G401.6 (cell line): Measurements from ENCODE around the gene FBXO8.

Experiments
- FAIRE-seq: peaks from 2 replicates; lab custom pipeline; 2012; peaks lifted over from hg19 to GRCh38; lab: Jason Lieb, UNC

FBXO8 gene

GRCh38 chr4:174244441-174244840, 39.0 kb downstream of the FBXO8 start:
- FAIRE-seq = peak; percentile 25

DNA sequence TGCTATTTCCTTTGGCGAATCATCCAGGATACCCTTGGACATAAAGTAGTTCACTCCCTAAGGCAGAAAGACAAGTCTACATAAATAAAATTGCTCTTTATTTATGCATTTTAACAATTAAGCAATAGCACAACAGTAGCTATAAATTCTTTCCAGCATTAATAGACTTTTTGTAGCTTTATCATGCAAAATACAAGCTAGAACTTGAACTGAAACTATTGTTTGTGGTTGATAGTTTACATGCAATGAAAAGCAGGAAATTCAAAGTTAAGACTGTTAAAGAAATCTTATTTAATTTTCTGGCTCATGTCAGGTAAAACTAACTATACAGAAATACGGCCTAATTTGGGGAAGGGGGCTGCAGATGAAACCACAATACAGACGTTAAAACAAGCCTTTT, 42.3 kb downstream of the FBXO8 start:
- FAIRE-seq = no peak

DNA sequence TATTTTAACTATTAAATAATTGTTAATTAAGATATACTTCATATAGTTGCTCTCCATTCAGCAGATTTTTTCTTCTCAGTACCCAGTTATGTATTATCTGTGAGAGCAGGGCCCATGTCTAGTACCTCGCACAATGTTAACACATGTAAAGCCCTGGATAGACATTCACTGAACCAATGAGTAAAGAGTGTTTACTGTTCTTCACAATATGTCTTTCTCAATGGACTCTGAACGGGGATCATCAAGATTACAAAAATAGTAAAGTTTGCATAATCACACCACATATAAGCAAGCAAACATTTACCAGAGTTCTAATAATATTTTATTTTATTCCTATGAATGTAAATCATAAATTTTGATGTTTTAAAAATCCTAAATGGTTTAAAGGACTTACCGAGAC, 47.1 kb downstream of the FBXO8 start:
- peak; percentile 88 for FAIRE-seq

- no peak for FAIRE-seq
These were observed 52.8 kb downstream of the FBXO8 start for GRCh38 chr4:174230680-174231079.

DNA sequence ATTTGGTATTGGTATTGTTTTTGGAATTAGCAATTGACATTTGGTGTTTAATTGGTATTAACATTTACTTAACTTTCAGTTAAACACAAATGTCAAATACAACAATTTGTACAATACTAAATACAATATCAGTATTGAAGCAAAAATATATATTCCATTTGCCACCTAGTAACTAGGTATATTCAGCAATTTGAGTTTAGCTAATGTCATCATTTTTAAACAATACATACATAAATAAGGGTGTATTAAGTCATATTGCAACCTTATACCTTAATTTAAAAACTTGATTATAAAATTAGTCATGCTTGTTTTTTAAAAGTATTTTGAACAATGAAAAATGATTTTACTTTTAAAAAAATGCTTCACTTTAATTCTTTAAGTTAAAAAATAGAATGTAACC, 53.3 kb downstream of the FBXO8 start:
- FAIRE-seq = peak; percentile 91

DNA sequence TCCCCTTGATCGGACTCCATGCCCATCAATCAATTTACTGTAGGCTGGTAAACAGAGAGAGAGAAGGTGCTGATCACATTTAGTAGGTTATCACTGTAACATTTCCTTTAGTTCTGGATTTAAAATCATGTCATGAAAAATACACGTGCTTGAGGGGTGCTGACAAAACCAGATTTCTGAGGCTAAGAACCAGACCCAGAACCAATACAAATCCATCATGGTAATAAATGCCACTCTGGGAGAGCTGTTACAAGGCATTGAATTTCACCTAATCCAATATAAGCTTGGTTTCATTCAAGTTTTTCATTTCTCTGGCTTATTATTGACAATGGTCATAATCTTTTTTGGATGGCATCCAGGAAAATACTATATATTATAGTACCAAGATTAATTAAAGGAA, 54.5 kb downstream of the FBXO8 start:
- no peak for FAIRE-seq

GRCh38 chr4:174225349-174226049, 58.0 kb downstream of the FBXO8 start:
- FAIRE-seq = peak; percentile 69

GRCh38 chr4:174224550-174224949, 58.9 kb downstream of the FBXO8 start:
- FAIRE-seq = no peak

- FAIRE-seq = peak; percentile 98
These were observed 61.1 kb downstream of the FBXO8 start for GRCh38 chr4:174222266-174222872.

GRCh38 chr4:174218127-174218790, 65.2 kb downstream of the FBXO8 start:
- FAIRE-seq = peak; percentile 50

GRCh38 chr4:174217273-174218126, 66.0 kb downstream of the FBXO8 start:
- peak; percentile 60 for FAIRE-seq

GRCh38 chr4:174216799-174217272, 66.6 kb downstream of the FBXO8 start:
- peak; percentile 25 for FAIRE-seq

DNA sequence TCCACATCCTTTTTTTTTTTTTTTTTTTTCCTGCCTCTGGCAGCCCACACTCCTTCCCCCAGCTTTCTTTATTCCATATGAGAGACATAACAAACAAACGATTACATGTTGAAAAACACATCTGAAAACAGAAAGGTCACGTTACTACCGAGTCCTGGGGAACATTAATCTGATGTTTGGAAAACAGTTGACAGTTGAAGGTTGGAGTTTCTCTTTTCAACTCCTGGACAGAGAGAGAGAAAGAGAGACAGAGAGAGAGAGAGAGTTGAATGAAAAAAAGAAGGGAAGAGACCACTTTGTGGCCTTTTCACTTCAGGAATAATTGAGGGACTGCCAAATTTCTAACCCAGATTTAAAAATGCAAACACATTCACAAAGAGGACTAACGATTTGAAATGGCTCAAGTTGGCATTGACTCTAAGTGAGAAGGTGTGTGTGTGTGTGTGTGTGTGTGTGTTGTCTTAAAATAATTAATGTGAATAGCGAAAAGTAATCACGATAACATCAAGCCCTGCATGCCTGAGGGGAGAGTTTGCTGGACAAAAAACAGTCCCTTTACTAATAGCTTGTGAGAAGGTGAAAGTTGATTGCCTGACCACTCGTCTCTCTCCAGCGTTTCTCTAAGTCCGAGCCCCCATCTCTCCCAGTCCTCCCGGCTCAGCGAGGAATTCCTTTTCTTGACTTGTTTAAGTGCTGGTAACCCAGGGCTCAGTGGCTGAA, 67.3 kb downstream of the FBXO8 start:
- peak; percentile 58 for FAIRE-seq

- FAIRE-seq = peak; percentile 98
These were observed 68.4 kb downstream of the FBXO8 start for GRCh38 chr4:174215057-174215456.

DNA sequence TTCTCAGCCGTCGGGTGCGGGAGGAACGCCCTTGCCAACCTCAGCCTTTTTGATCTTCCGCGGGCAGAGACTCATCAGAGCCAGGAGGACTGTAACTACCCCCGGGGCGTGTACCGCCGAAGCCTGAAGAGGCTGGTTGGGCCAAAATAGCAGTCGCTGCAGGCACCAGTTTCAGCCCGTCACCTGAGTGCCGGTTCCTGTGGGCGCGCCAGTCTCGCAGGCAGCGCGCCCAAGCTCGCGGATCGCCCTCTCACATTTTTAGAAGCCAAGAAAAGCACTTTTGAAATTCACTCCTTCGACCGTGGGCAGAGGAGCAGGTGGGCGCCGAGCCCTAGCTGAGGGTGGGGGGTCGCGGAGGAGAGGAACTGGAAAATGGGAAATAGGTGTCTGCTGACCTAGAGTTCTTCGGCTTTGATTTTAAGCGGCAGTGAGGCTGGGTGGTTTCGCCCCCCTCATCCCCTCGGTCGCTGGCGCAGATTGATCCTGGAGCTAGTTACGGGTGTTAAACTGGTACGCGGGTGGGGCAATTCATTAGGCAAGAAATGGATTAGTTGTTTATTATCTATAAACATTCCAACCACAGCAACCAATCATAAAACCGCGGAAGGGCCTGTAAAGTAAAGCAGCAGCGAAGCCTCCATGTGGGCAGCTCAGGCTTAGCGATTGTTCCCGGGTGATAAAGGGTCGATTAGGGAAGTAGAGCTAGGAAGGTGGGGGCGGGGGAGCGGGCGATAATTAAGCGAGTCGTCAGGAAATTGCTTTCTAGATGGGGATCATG, 69.2 kb downstream of the FBXO8 start:
- no peak for FAIRE-seq

- FAIRE-seq = no peak
These were observed 69.8 kb downstream of the FBXO8 start for GRCh38 chr4:174213731-174214100.

DNA sequence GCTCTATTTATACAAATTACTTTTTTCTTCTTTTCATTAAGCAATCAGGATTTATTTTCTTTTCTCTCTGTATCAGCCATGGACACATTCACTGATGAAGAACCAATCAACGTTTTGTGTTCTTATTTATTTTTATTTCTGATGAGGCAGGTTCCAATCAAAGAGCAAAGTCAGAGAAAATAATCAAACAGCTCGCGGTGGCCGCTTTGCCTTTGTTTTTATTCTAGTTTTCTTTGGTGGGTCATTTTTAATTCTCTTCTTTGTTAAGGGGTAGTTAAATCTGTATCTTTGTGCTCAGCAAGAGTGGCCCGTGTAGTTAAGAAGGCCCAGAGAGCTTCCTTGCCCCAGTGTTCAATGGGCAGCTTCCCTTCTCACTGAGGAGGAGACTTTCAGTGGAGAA, 71.4 kb downstream of the FBXO8 start:
- no peak for FAIRE-seq

GRCh38 chr4:174211622-174212044, 71.8 kb downstream of the FBXO8 start:
- FAIRE-seq = no peak

DNA sequence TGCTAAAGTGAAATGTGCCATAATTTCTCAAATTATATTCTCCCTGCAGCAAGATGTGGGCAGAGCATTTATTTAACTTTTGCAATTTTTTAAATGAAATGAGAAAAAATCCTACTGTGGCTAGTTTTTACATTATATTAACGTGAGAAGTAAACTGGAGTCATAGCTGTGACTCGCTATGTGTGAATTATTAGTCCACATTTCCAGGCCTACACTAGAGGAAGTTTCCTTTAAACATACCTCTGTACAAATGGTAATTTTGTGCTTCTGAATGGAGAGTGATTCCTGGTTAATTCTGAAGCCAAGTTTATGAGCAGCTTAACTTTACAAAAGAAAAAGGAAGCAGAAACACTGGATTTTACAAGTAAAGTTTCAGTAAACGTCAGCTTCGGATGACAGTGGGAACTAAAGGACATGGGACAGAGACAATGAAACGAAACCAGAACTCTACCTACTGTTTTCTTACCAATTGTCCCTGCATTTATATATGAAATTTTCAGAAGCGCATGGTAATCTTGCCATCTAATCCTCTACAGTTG, 72.4 kb downstream of the FBXO8 start:
- peak; percentile 42 for FAIRE-seq

- peak; percentile 91 for FAIRE-seq
These were observed 73.1 kb downstream of the FBXO8 start for GRCh38 chr4:174210354-174210753.

DNA sequence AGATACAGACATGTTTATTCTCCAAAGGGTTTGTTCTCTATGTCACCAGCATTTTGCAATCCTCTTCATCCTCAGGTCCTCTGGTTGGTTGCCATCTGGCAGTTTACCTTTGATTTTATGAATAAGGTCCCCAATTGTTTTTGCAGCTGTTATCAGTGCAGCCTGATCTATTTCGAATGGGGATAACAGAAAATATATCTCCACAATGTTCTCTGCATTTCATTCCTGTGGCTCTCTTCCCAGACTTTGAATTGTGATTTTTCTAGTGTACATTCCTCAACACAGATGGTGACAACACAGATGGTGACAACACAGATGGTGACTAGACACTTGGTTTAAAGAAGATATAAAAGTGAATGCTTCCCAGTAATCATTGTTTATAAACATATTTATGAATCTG, 74.1 kb downstream of the FBXO8 start:
- FAIRE-seq = no peak
